Measurements from ENCODE around the gene TNIP2.

Gene TNIP2, protein sequence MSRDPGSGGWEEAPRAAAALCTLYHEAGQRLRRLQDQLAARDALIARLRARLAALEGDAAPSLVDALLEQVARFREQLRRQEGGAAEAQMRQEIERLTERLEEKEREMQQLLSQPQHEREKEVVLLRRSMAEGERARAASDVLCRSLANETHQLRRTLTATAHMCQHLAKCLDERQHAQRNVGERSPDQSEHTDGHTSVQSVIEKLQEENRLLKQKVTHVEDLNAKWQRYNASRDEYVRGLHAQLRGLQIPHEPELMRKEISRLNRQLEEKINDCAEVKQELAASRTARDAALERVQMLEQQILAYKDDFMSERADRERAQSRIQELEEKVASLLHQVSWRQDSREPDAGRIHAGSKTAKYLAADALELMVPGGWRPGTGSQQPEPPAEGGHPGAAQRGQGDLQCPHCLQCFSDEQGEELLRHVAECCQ

GRCh38 chr4:2755821-2756690, at the start of gene TNIP2:
Gene TNIP2, minus strand, starts transcription at chr4:2756336. Its CDS starts 47 bp downstream, at chr4:2756289.
- DNase-seq (peak; percentile 70), ATAC-seq (replicated peaks) (peak; percentile 82 to 86)
- H3K4me1 Mint-ChIP-seq: peaks cover 35 to 63% of the 10 kb centered on the region in 2 donors
- H3K4me3 Mint-ChIP-seq: peak within 1 kb of the TSS; percentile 82 to 87
- H3K27ac Mint-ChIP-seq: peak within 1 kb of the TSS; percentile 93
- no peaks in the 10 kb centered on the region for H3K9me3 Mint-ChIP-seq
- H3K36me3 Mint-ChIP-seq: peaks cover 0 to 8% of the 10 kb centered on the region in 2 donors
- H3K27me3 Mint-ChIP-seq: no peaks in the 10 kb centered on the region

GRCh38 chr4:2804973-2805501, 48.9 kb upstream of the TNIP2 start:
- Mint-ChIP-seq H3K36me3 (peaks cover 8 to 18% of the 10 kb centered on the region in 2 donors), H3K4me3 (peak overlapping the region; percentile 66 to 74), H3K27me3 (no peaks in the 10 kb centered on the region), H3K9me3 (no peaks in the 10 kb centered on the region), H3K4me1 (peaks cover 65 to 87% of the 10 kb centered on the region in 2 donors), H3K27ac (peak overlapping the region; percentile 84)
- DNase-seq (no peak), ATAC-seq (replicated peaks) (no peak)

- peak overlapping the region; percentile 50 to 66 for H3K4me3 Mint-ChIP-seq
- ATAC-seq (replicated peaks) (no peak), DNase-seq (no peak)
- H3K4me1 Mint-ChIP-seq: peaks cover 63 to 87% of the 10 kb centered on the region in 2 donors
- H3K36me3 Mint-ChIP-seq: peaks cover 6 to 18% of the 10 kb centered on the region in 2 donors
- H3K27me3 Mint-ChIP-seq: no peaks in the 10 kb centered on the region
- H3K27ac Mint-ChIP-seq: peak overlapping the region; percentile 84
- no peaks in the 10 kb centered on the region for H3K9me3 Mint-ChIP-seq
Measured at GRCh38 chr4:2804449-2804972, 48.4 kb upstream of the TNIP2 start.

DNA sequence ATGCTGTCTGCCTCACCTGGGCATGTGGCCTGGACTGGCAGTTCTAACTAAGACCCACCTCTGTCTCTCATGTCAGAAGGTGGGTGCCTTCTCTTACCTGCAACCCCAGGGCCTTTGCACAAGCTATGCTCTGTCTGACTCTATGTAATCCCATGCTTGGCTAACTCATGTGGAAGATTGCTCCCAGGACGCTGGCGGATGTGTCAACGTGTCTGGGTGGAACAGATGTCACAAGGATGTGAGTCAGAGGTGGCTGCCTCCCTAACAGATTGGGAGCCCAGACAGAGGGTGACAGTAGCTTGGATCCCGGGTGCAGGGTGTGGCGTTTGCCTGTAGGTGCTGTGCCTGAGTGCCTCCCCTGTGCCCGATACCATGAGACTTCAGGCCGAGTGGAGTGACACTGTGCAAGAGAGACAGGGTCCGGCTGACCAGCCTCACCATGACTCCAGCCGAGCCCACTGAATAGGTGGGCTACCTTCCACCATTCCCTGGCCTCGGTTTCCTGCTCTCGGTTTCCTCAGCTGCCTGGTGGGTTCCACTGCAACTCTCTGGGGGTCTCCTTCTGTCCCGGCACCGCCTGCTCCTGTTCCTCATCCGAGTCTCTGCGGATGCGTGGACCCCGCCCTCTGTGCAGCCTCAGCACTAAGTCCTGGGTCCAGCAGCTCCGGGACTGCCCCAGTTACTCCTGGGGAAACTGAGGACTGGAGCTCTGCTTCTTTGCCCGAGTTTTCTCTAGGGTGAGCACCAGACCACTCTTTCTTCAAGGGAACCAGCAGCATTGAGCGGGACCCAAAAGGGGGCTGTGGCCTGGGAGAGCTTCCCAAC, 47.7 kb upstream of the TNIP2 start:
- Mint-ChIP-seq H3K4me1 (peaks cover 64 to 89% of the 10 kb centered on the region in 2 donors), H3K4me3 (no peak overlapping the region), H3K27me3 (no peaks in the 10 kb centered on the region), H3K36me3 (peaks cover 6 to 18% of the 10 kb centered on the region in 2 donors), H3K9me3 (no peaks in the 10 kb centered on the region), H3K27ac (peak overlapping the region; percentile 84)
- ATAC-seq (replicated peaks) (no peak), DNase-seq (no peak)

DNA sequence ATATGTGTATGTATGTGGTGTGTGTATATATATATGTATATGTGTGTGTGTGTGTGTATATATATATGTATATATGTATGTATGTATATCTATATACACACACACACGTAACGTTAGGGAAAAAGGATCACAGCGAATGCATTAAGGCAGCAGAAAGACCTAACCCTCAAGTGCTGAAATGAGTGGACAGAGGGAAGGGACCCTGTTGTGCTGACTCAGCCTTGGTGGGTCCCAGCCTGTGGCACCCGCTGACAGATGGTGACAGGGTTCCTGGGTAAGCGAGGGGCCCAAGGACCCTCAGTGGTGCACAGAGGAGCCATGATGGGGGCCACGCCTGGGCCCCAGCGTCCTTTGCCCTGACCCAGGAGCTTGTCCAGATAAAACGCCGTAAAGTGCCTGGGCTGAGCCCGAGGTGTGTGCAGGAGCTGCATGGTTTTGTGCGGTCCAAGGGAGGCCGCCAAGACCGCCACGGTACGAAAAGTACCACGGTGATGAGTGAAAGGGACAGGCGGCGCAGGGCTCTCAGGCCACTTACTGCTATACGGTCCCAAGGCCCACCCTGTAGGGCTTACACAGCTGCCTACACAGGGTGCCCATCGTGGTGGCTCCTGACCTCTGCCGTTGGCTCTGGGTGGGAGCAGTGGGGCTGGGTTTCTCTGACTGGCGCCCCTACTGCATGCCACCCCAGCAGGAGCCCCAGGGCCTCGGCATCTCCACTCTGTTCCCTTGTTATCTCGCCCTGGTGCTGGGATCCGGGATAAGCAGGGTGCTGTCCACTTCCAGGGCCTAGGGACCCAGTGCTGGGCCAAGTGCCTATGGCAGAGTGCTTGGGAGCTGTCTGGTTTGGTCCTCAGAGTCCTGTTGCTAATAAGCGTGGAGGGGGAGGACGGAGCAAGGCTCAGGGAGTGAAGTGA, 46.7 kb upstream of the TNIP2 start:
- Mint-ChIP-seq H3K9me3 (no peaks in the 10 kb centered on the region), H3K27ac (no peak overlapping the region), H3K27me3 (no peaks in the 10 kb centered on the region), H3K36me3 (peaks cover 6 to 18% of the 10 kb centered on the region in 2 donors), H3K4me3 (no peak overlapping the region), H3K4me1 (peaks cover 69 to 92% of the 10 kb centered on the region in 2 donors)
- ATAC-seq (replicated peaks) (no peak), DNase-seq (no peak)

DNA sequence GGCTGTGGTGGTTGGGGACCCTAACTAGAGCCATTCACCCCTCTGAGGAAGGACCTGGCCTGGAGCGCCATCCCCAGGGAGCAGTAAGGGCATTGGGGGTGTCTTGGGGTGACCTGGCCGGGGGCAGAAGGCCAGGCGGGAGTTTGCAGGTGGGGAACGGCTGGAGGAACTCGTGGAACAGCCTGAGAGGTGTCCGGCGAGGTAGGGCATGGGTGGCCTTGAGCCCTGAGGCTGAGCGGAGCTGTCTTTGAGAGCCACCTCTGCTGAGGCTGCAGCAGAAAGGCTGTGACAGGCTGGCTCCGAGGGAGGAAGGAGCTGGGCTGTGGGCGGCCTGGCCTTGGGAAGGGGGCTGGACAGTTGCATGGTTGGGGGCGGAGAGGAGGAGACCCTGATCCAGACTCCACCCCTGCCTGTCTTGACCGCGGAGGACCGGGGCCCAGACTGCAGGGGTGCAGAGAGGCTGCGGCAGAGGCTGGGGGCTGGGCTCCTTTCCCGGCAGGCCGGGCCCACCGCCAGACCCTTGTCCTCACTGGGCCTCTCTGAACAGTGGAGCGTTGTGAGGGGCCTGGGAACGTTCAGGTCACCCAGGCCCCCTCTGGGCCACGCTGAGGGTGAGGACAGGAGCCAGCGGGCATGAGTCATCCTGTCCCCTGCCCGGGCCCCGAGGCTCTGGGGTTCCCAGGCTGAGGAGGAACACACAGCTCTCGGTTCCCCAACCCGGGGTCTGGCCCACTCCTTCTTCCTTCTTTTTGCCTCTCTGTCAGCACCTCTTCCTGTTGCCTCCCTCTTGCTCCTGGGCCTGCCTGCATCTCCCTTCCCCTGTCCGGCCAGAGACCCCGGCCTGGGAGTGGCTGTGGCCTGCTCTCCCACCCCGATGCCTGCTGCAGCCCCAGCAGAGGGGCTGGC, 44.8 kb upstream of the TNIP2 start:
- peaks cover 2 to 10% of the 10 kb centered on the region in 2 donors for H3K36me3 Mint-ChIP-seq

GRCh38 chr4:2799971-2800690, 44.0 kb upstream of the TNIP2 start:
- peaks cover 2 to 10% of the 10 kb centered on the region in 2 donors for H3K36me3 Mint-ChIP-seq
- DNase-seq (no peak), ATAC-seq (replicated peaks) (no peak)
- peak overlapping the region; percentile 87 to 93 for H3K4me3 Mint-ChIP-seq
- H3K4me1 Mint-ChIP-seq: peaks cover 64 to 92% of the 10 kb centered on the region in 2 donors
- H3K9me3 Mint-ChIP-seq: no peaks in the 10 kb centered on the region
- H3K27me3 Mint-ChIP-seq: no peaks in the 10 kb centered on the region
- H3K27ac Mint-ChIP-seq: peak overlapping the region; percentile 96

More for the DNA sequence above, 44.8 kb upstream of the TNIP2 start:
- DNase-seq: peak; percentile 72
- peak; percentile 75 to 77 for ATAC-seq (replicated peaks)
- Mint-ChIP-seq H3K4me1 (peaks cover 64 to 92% of the 10 kb centered on the region in 2 donors), H3K9me3 (no peaks in the 10 kb centered on the region), H3K4me3 (peak overlapping the region; percentile 87 to 93), H3K27me3 (no peaks in the 10 kb centered on the region), H3K27ac (peak overlapping the region; percentile 90)

DNA sequence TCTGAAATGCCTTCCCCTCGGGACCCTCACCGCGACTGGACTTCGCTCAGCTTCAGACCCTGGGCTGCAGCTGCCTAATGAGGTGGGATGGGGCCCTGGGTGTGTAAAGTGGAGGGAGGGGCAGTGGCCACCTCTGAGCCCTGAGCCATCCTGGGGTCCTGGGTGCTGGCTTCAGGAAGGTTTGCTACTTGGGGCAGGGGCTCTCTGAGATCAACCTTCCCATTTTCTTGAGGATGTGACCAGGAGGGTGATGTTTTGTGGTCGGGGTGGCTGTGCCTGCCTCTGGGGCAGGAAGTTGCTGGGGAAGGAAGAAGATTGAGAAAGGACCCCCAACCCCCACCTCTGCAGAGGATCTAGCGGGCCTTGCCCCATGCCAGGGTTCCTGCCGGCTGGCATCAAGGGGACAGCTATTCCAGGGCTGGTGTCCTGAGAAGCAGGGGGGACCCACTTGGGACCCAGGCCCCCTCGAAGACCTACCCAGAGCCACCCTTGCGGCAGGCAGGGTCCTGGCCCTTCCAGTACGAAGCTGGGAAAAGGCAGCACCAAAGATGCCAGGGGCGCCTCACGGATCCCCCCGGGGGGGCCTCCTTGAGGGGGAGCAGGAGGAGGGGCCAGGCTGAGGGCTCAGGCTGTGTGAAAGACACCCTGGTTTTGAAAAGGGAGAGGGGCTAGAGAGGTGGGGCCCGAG, 43.2 kb upstream of the TNIP2 start:
- Mint-ChIP-seq H3K36me3 (peaks cover 0 to 7% of the 10 kb centered on the region in 2 donors), H3K27me3 (no peaks in the 10 kb centered on the region), H3K27ac (peak overlapping the region; percentile 96), H3K4me1 (peaks cover 62 to 92% of the 10 kb centered on the region in 2 donors), H3K9me3 (no peaks in the 10 kb centered on the region), H3K4me3 (peak overlapping the region; percentile 87 to 93)
- no peak for ATAC-seq (replicated peaks)
- no peak for DNase-seq

GRCh38 chr4:2798399-2799223, 42.5 kb upstream of the TNIP2 start:
- H3K27me3 Mint-ChIP-seq: no peaks in the 10 kb centered on the region
- H3K27ac Mint-ChIP-seq: peak overlapping the region; percentile 96
- H3K4me3 Mint-ChIP-seq: peak overlapping the region; percentile 87 to 93
- DNase-seq (peak; percentile 64), ATAC-seq (replicated peaks) (peak; percentile 62)
- H3K9me3 Mint-ChIP-seq: no peaks in the 10 kb centered on the region
- H3K36me3 Mint-ChIP-seq: peaks cover 0 to 7% of the 10 kb centered on the region in 2 donors
- peaks cover 66 to 92% of the 10 kb centered on the region in 2 donors for H3K4me1 Mint-ChIP-seq

DNA sequence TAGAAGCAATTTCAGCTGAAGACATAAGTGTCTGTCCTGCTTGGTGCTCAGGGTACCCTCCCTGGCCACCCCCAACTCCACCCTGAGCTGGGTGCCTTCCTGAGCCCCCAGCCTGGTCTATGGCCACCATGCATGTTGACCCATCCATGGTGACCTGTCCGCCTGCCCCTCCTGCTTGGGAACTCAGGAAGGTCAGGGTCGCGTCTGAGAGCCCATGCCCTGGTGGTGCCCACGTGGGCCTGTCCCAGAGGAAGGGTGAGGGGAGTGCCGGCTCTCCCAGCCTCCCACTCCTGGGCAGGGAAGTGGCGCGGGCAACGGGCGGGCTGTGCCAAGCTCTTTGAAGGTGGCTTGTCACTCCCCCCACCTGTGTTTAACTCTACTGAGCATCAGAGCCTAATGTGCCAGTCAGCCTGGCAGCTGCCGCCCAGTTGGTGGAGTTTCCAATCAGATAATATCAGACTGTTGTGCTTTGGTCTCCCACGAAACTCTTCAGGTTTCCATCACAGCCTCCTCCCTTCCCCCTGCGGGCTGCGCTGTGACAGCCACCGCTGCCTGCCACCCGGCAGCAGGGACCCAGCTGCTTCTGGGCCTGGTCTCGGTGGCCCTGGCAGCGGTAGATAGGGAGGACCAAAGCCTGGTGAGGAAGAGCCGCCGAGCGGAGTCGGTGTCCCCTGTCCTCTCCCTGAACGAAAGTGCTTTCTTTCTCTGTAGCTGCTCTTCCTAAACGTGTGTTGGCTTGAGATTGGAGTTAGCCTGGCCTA, 41.6 kb upstream of the TNIP2 start:
- DNase-seq (peak; percentile 41), ATAC-seq (replicated peaks) (peak; percentile 44 to 47)
- peaks cover 62 to 89% of the 10 kb centered on the region in 2 donors for H3K4me1 Mint-ChIP-seq

More for the DNA sequence above, 41.6 kb upstream of the TNIP2 start:
- Mint-ChIP-seq H3K9me3 (no peaks in the 10 kb centered on the region), H3K4me3 (peak overlapping the region; percentile 87 to 93), H3K27me3 (no peaks in the 10 kb centered on the region), H3K36me3 (peaks cover 0 to 7% of the 10 kb centered on the region in 2 donors), H3K27ac (peak overlapping the region; percentile 96)
